Natural killer cell (primary cell): ENCODE results near the gene NEGR1. TPM values are rescaled to one million over a fixed set of nuclear protein-coding genes. Genes with fewer than 3 reads are reported as not detected.

Experiments used
- ATAC-seq, 3 donors: fragments of 150-1000 bp in 2 of 3; fragments of 200-7000 bp in 1 of 3; cut with Tn5 transposase; 1 replicate in 1 of 3; 2 replicates in 2 of 3; pipeline ENCODE4 v1.10.0; 2021; ENCODE audit warnings: mild to moderate bottlenecking in 2 of 3, moderate library complexity in 2 of 3
- DNase-seq, 2 donors: peaks; one replicate each; pipeline versions ENCODE4 v3.0.0 to v3.0.0-alpha.2; 2013 to 2021; ENCODE audit warnings: mixed read lengths in 1 of 2
- H3K27ac ChIP-seq: one replicate; pipeline ENCODE4 v1.5.1; 2013; ENCODE audit warnings: mild to moderate bottlenecking, low read length
- H3K27me3 ChIP-seq: one replicate; pipeline ENCODE4 v1.6.1; 2013; ENCODE audit warnings: low read length; ENCODE audit not compliant: control insufficient read depth, insufficient read depth
- H3K36me3 ChIP-seq: one replicate; pipeline ENCODE4 v1.6.1; 2013; ENCODE audit warnings: low read length; ENCODE audit not compliant: control insufficient read depth, insufficient read depth
- H3K4me1 ChIP-seq: one replicate; pipeline ENCODE4 v1.6.1; 2013; ENCODE audit warnings: low read length; ENCODE audit not compliant: control insufficient read depth, insufficient read depth
- H3K4me3 ChIP-seq: one replicate; pipeline ENCODE4 v1.5.1; 2013; ENCODE audit warnings: low read length
- H3K9me3 ChIP-seq: one replicate; pipeline ENCODE4 v1.6.1; 2013; ENCODE audit warnings: low read length; ENCODE audit not compliant: control insufficient read depth, insufficient read depth
- H3K27ac Mint-ChIP-seq, 2 donors: one replicate each; pipeline ENCODE4 v1.8.0; 2022; ENCODE audit warnings: mild to moderate bottlenecking in 2 of 2, mixed read lengths in 2 of 2, moderate library complexity in 1 of 2
- H3K27me3 Mint-ChIP-seq, 2 donors: one replicate each; pipeline ENCODE4 v1.8.0; 2022; ENCODE audit warnings: low read depth in 2 of 2, mixed read lengths in 2 of 2
- H3K36me3 Mint-ChIP-seq: one replicate; pipeline ENCODE4 v1.8.0; 2022; ENCODE audit warnings: mixed read lengths
- H3K4me1 Mint-ChIP-seq, 2 donors: one replicate each; pipeline ENCODE4 v1.8.0; 2022; ENCODE audit warnings: mixed read lengths in 2 of 2
- H3K4me3 Mint-ChIP-seq: one replicate; pipeline ENCODE4 v1.8.0; 2022; ENCODE audit warnings: mild to moderate bottlenecking, moderate library complexity, mixed read lengths
- H3K9me3 Mint-ChIP-seq, 2 donors: one replicate each; pipeline ENCODE4 v1.8.0; 2022; ENCODE audit warnings: mixed read lengths in 2 of 2
- WGBS: methylation state at CpG from one replicate; pipeline ENCODE4 v1.1.7; 2013; ENCODE audit warnings: missing lambda C conversion rate; ENCODE audit not compliant: insufficient coverage; 5-methylcytosine and 5-hydroxymethylcytosine counted together
- intact Hi-C: fragments of 100-400 bp; cut with micrococcal nuclease; formaldehyde crosslinking; loops from one replicate; pipeline ENCODE4 v1.14.2; 2022
- total RNA-seq, 4 donors: library from RNA; stranded (reverse); fragments of 120-200 nt in 1 of 4; gene quantifications; one replicate each; pipeline versions ENCODE4 v1.2.3 to v1.2.4, GENCODE V29; 2013 to 2022
- TF ChIP-seq, protein P1 (sequence below): fragments of 200-600 bp; IDR thresholded peaks from one replicate; pipeline ENCODE4 v1.8.0; 2022; ENCODE audit warnings: antibody characterized with exemption

Gene NEGR1
- total RNA-seq, 3 donors from 2014 or later (not counting 1 experiment from before 2014, with no cell fraction given), result 0.55 to 1.3 TPM; not detected in 1

DNA sequence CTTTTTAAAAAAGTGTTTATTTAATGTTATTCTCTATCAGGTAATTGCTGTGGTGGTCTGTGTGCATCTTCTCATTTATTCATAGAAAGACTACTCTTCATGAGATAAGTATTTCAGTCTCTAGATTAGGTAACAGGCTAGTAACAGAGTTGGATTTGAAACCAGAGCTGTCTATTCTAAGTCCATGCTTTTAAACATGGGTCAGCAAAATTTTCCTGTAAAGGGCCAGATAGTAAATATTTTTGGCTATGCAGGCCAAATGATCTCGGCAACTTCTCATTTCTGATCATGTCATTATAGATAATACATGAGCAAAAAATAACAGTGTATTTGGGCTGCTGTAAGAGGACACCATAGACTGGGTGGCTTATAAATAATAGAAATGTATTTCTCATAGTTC is 715.9 kb downstream of the NEGR1 start:
- DNase-seq (no peak), ATAC-seq (no peak)
- no peaks in the 10 kb centered on the region for H3K36me3 ChIP-seq
- WGBS, result 100% methylated on average over 1 of the region's 1 CpG
- Mint-ChIP-seq H3K27me3 (no peaks in the 10 kb centered on the region), H3K36me3 (no peaks in the 10 kb centered on the region), H3K4me1 (no peaks in the 10 kb centered on the region), H3K27ac (no peak overlapping the region), H3K4me3 (no peak overlapping the region), H3K9me3 (peaks cover 6 to 11% of the 10 kb centered on the region in 2 donors)
- H3K4me3 ChIP-seq, result no peak overlapping the region
- TF ChIP-seq, protein P1, sequence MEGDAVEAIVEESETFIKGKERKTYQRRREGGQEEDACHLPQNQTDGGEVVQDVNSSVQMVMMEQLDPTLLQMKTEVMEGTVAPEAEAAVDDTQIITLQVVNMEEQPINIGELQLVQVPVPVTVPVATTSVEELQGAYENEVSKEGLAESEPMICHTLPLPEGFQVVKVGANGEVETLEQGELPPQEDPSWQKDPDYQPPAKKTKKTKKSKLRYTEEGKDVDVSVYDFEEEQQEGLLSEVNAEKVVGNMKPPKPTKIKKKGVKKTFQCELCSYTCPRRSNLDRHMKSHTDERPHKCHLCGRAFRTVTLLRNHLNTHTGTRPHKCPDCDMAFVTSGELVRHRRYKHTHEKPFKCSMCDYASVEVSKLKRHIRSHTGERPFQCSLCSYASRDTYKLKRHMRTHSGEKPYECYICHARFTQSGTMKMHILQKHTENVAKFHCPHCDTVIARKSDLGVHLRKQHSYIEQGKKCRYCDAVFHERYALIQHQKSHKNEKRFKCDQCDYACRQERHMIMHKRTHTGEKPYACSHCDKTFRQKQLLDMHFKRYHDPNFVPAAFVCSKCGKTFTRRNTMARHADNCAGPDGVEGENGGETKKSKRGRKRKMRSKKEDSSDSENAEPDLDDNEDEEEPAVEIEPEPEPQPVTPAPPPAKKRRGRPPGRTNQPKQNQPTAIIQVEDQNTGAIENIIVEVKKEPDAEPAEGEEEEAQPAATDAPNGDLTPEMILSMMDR, result no peak
- no peak overlapping the region for H3K27ac ChIP-seq
- intact Hi-C loops, result no loop called here
- H3K4me1 ChIP-seq, result no peaks in the 10 kb centered on the region
- H3K27me3 ChIP-seq, result no peaks in the 10 kb centered on the region
- H3K9me3 ChIP-seq, result no peaks in the 10 kb centered on the region

DNA sequence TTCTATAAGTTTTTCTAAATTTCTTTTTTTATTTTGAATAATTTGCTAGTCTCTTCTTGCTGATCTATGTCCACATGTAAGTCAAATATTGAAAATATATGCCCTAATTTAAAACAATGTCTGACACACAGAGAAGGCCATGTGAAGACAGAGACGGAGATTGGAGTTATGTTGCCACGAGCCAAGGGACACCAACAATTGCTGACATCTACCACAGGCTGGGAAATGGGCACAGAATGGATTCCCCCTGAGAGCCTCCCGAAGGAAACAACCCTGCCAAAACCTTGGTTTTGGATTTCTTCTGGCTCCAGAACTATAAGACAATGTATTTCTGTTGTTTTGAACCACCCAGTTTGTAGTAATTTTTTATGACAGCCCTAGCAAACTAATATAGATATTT is 716.5 kb downstream of the NEGR1 start:
- intact Hi-C loops, result no loop called here
- H3K36me3 Mint-ChIP-seq, result no peaks in the 10 kb centered on the region
- peaks cover 6 to 11% of the 10 kb centered on the region in 2 donors for H3K9me3 Mint-ChIP-seq
- TF ChIP-seq, protein P1, result no peak
- ATAC-seq (no peak), DNase-seq (no peak)
- Histone ChIP-seq H3K27me3 (no peaks in the 10 kb centered on the region), H3K27ac (no peak overlapping the region), H3K36me3 (no peaks in the 10 kb centered on the region), H3K4me1 (no peaks in the 10 kb centered on the region), H3K9me3 (no peaks in the 10 kb centered on the region), H3K4me3 (no peak overlapping the region)
- 76% methylated on average over 3 of the region's 3 CpGs for WGBS
- no peaks in the 10 kb centered on the region for H3K27me3 Mint-ChIP-seq
- H3K4me1 Mint-ChIP-seq, result no peaks in the 10 kb centered on the region
- no peak overlapping the region for H3K27ac Mint-ChIP-seq
- no peak overlapping the region for H3K4me3 Mint-ChIP-seq

DNA sequence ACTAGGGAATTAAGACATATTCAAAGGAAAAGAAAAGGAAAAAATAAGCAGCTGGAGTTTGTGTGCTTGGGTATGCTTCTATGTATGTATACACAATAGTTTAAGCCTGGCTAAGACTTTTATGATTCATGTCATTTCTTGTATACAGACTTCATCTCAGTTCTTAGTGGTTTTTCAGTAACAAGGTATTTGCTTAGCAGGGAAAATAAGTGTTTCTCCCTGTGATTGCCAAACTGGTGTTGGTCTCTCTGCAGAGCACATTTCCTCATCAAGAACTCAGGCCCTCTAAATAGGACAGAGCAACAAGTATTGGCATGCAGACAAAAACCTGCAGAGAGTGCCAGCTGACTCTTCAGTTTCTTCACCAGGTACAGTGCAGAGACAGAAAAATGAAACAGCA is 717.1 kb downstream of the NEGR1 start:
- Histone ChIP-seq H3K4me1 (no peaks in the 10 kb centered on the region), H3K9me3 (no peaks in the 10 kb centered on the region), H3K27ac (no peak overlapping the region), H3K36me3 (no peaks in the 10 kb centered on the region), H3K27me3 (no peaks in the 10 kb centered on the region), H3K4me3 (no peak overlapping the region)
- no peak for DNase-seq
- Mint-ChIP-seq H3K36me3 (no peaks in the 10 kb centered on the region), H3K27me3 (no peaks in the 10 kb centered on the region), H3K27ac (no peak overlapping the region), H3K4me3 (no peak overlapping the region), H3K4me1 (no peaks in the 10 kb centered on the region), H3K9me3 (peaks cover 6 to 11% of the 10 kb centered on the region in 2 donors)
- TF ChIP-seq, protein P1, result no peak
- ATAC-seq, result no peak
- intact Hi-C loops, result no loop called here

DNA sequence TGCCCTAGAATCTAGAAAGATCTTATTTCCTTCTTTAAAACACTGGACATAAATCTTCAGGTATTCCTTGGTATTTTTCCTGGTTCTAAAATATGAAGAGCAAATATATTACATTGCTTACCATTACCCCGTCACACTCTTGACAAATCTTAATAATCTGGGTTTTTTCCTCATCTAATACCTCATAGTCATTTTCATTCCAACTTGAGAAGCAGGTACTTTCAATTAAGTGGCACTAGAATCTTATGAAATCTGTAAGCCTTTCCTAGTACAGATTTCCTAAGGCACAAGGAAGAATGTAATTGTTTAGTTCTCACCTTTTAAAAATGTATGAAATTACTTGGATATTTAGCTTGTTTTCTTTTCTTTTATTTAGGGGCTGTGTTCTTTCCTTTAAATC is 720.0 kb downstream of the NEGR1 start:
- intact Hi-C loops, result no loop called here
- no peaks in the 10 kb centered on the region for H3K27me3 Mint-ChIP-seq
- ATAC-seq (no peak), DNase-seq (no peak)
- H3K9me3 Mint-ChIP-seq, result peaks cover 10 to 11% of the 10 kb centered on the region in 2 donors
- H3K27ac Mint-ChIP-seq, result no peak overlapping the region
- no peaks in the 10 kb centered on the region for H3K27me3 ChIP-seq
- no peak overlapping the region for H3K27ac ChIP-seq
- no peaks in the 10 kb centered on the region for H3K36me3 ChIP-seq
- no peaks in the 10 kb centered on the region for H3K4me1 ChIP-seq
- H3K9me3 ChIP-seq, result no peaks in the 10 kb centered on the region
- no peaks in the 10 kb centered on the region for H3K36me3 Mint-ChIP-seq
- no CpG with 5 or more reads among the region's 1 CpG for WGBS
- TF ChIP-seq, protein P1, result no peak
- no peak overlapping the region for H3K4me3 ChIP-seq
- no peaks in the 10 kb centered on the region for H3K4me1 Mint-ChIP-seq
- H3K4me3 Mint-ChIP-seq, result no peak overlapping the region
